HG03064 (cell line): ENCODE data around the gene PRKCE.

Source experiments
- ATAC-seq: cut with Tn5 transposase; IDR thresholded peaks from one replicate; pipeline ENCODE4 v1.9.1; 2021; ENCODE audit warnings: low read depth; ENCODE audit not compliant: unreplicated experiment

PRKCE gene

DNA sequence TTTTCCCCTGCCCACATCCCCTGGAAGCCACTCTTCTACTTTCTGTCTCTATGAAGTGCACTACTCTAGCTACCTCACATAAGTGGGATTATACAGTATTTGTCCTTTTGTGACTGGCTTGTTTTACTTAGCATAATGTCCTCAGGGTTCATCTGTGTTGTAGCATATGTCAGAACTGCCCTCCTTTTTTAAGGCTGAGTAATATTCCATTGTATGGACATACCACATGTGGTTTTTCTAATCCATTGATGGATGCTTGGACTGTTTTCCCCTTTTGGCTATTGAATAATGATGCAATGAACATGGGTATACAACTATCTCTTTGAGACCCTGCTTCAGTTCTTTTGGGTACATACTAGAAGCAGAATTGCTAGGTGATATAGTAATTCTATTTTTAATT is 95.9 kb downstream of the PRKCE start:
- ATAC-seq: no peak

DNA sequence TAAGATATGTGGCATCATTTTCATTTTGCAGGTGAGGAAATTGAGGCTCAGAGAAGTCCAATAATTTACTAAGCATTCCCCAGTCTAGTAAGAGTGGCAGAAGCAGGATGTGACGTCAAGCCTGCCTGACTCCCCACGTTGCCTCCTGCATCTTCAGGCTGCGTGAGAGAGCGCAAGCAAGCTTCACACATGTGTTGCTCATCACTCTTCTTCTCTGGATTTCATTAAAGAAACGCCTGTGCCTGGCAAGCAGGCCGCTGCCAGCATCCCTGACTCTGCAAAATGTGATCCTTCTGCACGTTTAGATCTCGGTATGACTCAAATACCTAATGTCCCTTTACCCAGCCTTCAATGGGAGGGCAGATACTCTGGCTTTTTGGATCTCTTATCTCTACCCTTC is 96.8 kb downstream of the PRKCE start:
- ATAC-seq: no peak

DNA sequence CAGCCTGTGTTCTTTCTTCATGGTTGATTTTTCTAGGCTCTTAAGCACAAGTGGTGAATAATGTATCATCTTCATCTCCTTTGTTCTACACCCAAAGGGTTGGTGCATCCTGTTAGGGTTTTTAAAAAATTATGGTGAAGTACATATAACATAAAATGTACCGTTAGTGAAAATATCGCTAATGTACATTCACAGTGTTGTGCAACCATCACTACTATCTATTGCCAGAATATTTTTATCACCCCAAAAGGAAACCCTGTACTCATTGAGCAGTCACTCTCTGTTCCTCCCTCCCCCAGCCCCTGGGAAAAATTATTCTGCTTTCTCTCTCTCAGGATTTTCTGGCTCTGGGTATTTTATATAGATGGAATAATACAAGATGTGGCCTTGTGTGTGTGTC is 98.5 kb downstream of the PRKCE start:
- no peak for ATAC-seq

DNA sequence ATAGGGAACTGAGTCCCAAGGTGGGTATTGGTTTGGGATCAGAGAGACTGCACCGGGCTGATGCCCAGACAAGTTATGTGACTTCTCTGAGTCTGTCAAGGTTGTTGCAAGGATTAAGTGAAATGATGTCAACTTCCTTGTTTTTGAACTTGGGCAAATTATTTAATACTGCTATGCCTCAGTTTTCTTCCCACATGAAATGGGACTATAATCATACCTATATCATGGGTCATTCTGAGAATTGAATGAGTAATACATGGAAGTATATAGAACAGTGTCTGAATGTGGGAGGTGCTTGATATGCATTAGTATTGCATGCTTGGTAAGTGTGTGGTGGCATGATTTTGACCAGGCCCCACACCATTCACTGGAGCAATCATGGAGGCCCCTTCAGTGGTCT is 99.0 kb downstream of the PRKCE start:
- no peak for ATAC-seq

DNA sequence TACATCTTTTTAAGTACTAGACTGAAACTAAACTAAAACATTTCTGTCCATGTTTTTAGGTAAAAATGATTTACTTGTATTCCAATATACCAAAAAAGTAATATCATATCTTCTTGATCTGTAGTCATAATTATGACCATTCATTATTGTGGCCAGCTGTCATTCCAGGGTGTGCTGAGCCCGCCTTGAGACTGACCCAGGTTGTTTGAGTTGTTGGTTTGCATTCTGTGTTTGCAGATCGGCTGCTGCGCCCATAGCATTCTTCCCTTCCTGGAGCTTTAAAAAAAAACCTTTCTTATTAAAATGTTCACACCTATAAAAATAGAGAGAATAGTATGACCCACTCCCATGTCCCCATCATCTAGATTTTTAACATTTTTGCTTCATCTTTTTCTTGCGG is 101.9 kb downstream of the PRKCE start:
- no peak for ATAC-seq

DNA sequence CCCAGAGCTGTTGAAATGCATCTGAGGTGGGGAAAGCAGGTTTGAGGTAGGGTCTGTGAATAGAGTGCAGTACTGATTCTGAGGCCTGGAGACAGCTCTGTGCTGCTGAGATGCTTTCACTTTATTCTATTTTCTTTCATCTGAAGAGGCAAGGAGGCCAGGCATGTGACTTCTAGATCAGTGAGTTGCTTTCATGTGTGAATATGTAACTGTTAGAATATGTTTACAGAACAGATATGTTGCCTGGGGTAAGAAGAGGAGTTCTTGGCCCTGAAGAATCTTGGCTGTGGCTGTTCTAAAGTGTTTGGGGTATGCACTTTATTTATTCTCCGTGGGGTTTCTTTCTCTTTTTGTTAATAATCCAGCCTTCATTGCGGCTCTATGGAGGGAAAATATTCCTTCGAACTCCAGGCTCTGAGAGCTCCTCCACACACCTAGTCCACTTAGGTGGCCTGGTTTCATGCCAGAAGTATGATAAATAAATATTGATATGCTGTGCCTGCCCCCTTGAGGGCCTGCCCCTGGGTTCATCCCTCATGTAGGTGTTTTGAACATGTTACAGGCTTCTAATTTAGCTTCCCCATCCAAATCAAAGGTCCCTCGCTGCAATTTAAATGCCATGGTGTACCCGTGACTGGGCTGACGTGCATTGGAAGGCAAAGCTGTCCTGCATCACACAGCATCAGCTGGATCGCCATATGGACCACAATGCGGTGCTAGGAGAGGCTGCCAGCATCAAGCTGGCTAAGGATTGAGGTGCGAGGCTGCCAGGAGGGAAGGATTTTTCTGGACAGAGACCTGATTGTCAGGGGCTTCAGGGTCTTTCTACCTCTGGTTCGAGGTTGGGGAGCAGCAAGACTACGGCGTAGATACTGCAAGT is 102.9 kb downstream of the PRKCE start:
- ATAC-seq: no peak

DNA sequence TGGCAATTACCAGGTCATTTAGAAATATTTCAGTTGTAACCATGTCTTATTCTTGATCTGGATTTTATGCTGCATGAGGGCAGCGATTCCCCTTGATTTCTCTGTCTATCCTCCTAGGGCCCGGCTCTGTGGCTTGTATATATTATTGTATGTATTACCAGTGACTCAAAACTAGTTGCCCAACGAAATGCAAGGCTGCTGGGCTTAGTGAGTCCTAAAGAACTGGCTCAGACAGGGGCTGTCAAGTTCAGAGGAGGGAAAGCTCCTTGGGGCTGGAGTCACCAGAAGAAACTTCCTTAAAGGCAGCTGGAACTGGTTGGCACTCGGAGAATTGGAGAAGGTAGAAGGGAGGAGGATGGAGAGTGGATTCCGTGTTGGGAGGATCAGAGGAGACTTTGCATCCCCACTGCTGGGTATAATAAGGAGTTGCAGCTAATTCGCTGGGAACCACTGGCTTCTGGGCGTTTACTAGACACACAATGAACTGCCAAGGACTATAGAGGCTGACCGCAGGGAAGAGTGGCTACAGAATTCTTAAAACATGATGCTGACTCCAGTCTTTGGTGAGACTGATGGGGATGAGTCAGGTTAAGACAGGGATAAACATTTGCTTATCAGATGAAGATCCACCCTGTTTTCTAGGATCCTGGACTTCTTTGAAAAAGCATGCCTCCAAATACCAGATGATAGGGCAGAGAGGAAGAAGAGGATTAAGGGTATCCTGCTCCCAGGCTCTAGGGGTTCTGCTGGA is 104.3 kb downstream of the PRKCE start:
- ATAC-seq: no peak

DNA sequence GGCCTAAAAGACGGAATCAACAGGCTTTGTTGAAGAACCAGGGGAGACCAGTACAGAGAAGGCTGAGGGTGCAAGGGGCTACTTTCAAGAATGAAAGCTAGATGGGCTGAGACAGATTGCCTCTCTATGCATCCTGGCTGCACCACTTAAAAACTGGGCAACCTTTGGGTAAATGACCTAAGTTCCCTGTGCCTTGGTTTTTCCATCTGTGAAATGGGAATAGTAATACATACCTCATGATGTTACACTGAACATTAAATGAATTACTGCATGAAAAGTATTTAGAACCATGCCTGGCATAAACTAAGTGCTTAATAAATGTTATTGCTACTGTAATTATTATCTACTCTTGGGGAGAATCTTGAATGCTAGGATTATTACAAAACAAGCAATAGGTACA is 106.5 kb downstream of the PRKCE start:
- no peak for ATAC-seq

DNA sequence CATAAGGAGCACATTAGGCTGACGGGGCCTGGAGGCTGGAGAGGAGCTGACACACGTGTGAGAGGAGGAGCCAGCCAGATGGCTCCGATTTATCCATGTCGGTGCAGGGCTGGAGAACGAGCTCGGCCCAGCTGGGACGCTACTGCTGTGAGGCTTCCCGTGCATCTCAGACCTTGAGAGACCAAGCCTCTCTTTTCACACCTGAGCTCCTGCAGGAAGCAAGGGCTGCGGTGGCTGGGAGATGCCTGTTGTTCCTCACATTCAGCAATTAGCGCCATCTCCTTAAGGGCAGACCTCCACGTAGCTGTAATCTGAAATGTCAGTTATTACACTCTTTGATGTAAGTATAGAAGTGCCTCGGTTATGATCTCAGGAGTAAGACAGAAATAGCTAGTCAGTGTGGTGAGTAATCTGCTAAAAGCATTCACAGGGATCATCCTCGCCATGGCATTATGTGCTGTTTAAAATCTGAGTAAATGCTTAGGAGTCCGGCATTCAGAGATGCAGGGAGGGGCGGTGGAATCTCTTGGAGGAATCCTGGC is 107.9 kb downstream of the PRKCE start:
- no peak for ATAC-seq

DNA sequence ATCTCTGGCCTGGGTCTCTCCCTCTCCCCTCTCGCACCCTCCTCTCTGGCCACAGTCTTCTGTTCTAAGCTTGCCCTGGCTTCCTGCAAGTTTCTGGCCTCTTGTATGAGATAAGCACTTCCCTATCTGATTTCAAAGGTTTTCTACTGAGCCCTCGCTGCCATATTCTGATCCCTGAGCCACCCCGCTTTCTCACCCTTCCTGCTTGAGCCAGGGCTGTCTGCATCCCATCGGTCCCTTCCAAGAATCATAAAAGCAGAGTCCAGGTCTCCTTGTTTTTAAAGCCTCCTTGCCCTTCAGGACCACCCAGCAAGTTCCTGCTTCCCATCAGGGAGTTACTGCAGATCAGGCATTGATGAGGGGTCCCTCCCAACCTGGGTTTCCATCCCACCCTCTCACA is 110.2 kb downstream of the PRKCE start:
- ATAC-seq: no peak

DNA sequence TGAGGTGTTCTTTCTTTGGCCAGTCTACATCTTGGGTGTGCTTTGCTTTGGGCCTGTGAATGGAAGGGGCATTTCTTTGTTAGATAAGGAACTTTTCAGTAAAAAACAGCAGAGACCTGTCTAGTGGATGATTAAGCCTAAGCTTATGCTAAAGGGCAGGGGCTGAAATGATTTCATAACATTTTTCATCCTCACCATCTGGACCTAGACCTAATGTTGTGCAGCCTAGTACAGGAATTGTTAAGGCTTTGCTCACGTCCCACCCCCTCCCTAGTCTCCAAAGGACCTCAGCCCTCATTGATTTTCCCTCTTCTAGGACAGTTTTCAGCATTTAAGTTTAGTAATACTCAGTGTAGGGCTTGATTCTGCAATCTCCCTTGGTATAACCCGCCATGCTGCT is 111.8 kb downstream of the PRKCE start:
- ATAC-seq: no peak

DNA sequence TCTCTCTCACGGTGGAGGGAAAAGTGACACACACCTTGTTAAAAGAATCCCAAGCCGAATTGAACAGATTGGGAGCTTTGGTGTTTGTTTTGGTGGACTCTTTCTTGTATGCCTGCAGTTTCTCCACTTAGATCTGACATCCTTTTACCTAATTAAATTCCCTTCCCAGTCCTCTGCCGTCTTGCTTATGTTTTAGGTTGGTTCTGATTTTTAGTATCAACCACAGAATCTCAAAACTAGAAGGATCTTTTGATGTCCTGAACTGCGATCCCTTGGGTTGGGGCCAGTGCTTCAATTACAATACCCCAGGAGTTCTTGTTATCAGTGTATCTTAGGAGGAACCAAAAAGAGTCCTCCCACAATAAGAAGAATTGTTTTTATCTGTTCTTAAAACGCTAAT is 112.3 kb downstream of the PRKCE start:
- no peak for ATAC-seq

DNA sequence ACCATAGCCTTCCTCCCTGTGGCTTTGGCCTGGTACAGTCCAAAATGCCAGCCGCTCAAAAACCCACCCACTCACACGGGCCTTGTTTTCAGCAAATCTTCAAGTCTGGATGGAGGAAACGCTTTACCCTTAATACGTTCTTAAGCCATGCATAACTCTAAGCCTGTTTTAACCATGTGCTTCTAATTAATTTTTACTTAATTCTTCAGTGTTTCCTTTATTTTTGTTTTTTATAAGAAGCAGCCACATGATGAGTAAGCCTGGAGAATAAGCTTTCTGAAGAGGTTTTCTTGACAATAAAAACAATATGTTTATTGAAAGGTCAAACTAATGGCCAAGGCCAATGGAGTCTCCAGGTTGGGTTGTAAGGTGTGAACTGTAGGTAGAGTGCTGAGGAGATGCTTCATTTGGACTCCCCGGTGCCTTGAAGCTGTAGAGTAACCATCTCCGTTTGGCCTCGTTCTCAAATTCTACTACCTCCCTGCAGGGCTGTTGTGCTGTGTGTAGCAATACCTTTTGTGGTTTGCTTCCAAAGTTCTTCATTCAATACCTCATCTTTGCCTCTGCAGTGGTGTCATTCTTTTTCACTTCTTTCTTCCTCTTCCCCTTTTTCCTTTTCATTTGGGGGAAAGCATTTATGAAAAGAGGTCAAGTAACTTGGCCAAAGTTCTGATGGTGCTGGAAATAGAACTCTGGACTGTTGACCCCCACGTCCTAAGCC is 113.7 kb downstream of the PRKCE start:
- no peak for ATAC-seq

DNA sequence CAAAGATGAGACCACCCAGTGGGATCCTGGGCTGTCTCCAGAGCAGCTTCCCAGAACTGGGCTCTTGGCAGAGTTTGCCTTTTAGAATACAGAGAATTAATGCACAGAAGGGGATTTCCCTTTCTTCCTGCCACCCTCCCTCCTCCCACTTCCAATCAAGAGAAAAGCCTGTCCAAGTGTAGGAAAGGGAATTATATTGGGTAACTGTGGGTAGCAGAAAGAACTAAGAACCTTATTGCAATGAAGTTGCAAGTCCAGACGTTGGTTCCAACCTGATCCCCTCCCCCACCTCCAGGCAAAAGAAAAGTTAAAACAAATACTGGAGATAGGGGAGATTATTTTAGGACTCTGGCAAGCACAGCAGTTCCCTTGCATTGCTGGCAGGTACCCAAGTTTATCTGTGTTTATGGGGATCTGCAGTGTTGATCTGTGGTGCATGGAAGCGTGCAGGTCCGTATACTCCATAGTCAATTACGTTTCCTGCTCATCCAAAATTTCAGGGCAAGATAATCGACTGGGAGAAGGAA is 114.3 kb downstream of the PRKCE start:
- ATAC-seq: no peak

DNA sequence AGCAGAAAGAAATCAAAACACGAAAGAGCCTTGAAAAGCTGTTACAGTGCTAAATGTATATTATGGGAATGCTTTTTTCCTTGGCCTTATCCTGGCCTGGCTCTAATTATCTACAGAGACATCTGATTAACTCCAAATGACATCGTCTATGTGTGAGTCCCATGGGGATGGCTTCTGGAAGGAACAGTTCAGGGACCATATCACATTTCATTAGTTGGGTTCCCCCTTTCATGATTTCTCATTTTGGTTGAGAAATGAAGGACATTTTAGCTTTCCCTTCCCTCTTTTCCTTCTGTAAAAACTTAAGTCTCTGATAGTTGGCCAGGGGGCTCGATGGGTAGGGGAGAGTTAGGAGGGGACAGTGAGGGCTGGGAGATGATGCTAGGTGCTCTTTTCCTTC is 116.7 kb downstream of the PRKCE start:
- ATAC-seq: no peak

DNA sequence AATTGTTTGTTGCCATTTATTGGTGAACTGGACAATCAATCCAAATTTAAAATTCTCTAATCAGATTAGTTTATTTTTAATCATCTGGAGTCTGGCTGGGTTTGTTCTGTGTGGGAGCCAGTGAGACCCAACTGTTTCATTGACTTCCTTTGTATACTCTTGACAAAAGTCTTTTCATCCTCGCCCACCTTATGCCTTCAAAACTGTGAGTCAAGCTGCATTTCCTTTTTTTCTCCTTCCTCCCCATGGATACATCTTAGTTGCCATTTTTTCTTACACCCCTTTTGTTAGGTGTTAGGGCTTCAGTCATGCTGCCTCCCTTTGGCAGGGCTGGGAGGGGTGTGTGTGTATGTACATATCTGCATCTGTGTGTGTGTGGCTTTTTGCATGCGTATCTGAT is 117.6 kb downstream of the PRKCE start:
- no peak for ATAC-seq

DNA sequence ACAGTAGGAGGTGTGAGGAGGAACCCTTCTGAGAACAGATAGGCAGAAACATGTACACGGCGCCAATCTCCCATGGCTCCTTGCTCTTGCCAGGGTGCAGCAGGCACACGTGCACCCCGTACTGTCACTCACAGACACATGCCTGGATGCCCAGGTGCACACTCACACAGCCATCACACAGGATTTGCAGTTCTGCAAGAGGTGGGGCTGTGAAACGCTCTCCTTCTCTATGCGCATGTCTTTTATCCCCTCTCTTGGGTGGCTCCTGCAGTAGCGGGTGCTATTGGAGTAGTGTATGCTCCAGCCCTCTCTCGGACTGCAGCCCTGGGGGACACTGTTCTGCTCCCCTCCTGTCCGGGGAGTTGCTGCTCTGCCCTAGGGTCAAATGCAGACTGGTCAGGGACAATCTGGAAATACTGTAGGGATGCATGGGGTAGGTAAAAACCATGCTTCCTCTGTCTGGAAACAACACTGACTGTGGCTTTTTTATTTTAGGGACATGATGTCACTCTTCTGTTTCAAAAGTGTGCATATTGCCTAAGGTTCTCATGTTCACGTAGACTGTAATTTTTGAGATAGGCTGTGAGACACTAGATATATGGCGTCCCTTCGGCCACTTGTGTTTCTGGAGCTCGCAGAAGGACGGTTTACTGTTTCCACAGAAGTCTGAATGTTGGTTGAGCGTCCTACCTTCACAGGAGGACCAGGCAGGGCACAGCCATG is 118.5 kb downstream of the PRKCE start:
- no peak for ATAC-seq

DNA sequence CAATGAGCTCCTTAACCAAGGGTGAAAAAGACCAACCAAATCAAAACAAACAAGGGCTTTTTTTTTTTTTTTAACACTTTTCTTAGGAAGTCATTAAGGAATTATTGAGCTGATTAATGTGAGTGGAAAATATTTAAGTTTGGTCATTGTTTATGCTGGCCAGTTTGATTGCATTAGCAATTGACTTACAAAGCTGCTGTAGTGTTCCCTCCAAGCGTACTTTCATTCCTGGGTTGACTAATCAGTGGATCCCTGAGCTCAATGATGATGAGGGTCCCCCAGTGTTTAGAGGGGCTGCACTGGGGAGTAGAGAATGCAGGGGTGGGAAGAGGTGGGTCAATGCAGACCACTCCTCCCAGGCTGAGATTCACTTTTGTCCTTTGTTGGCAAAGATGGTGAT is 119.3 kb downstream of the PRKCE start:
- ATAC-seq: no peak

DNA sequence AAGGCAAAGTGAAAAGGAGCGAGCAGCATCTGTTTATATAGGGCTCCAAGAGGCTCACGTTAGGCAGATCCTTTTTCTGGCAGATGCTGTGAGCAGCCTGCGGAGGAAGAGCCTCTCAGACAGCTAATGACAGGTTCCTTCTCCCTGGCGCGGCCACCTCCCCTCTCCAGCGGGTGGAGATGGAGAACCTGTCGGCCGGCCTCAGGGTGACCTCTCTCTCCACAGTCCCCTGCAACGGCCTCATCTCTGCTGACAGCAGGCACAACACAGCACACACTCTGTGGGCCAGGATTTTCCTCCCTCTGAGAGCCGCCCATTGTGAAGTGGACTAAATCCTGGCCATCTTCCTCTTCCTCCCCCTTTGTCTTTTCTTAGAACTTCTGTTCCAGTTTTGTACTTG is 119.8 kb downstream of the PRKCE start:
- no peak for ATAC-seq

DNA sequence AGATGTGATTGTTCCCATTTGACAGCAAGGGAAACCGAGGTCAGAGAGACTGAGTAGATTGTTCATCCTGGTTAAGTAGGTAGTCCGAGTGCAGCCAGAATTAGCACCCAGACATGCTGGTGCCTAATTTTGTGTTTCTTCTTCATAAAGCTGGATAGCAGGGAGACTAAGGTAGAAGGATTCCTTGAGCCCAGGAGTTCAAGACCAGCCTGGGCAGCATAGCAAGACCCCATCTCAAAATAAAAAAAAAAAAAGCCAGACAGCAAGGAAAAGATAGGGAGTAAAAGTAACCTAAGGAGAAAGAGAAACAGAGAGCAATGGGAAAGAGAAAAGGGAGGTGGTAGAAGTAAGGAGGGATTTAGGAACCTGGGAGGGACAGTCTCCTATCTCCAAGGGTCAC is 120.6 kb downstream of the PRKCE start:
- no peak for ATAC-seq
